D341Med (cell line): Measurements from ENCODE around the gene MCC.

Experiments
- DNase-seq: peaks from one replicate; pipeline ENCODE4 v3.0.0; 2012; ENCODE audit warnings: low spot score

MCC gene

GRCh38 chr5:113269023-113269997, 218.9 kb downstream of the MCC start:
- DNase-seq: no peak

- DNase-seq: no peak
Measured at GRCh38 chr5:113268232-113268631, 220.0 kb downstream of the MCC start.

- no peak for DNase-seq
Measured at GRCh38 chr5:113267361-113267900, 220.8 kb downstream of the MCC start.

GRCh38 chr5:113266913-113267227, 221.4 kb downstream of the MCC start:
- DNase-seq: no peak

- no peak for DNase-seq
Measured at GRCh38 chr5:113266227-113266912, 221.9 kb downstream of the MCC start.

GRCh38 chr5:113265190-113265589, 223.1 kb downstream of the MCC start:
- DNase-seq: no peak

GRCh38 chr5:113264046-113264445, 224.2 kb downstream of the MCC start:
- DNase-seq: no peak

- no peak for DNase-seq
Measured at GRCh38 chr5:113263545-113263944, 224.7 kb downstream of the MCC start.

- DNase-seq: no peak
Measured at GRCh38 chr5:113262674-113263073, 225.6 kb downstream of the MCC start.

GRCh38 chr5:113259034-113259433, 229.2 kb downstream of the MCC start:
- DNase-seq: no peak

- no peak for DNase-seq
Measured at GRCh38 chr5:113257545-113257944, 230.7 kb downstream of the MCC start.

- no peak for DNase-seq
Measured at GRCh38 chr5:113256671-113257452, 231.4 kb downstream of the MCC start.

- no peak for DNase-seq
Measured at GRCh38 chr5:113255579-113256386, 232.5 kb downstream of the MCC start.

- DNase-seq: no peak
Measured at GRCh38 chr5:113255105-113255504, 233.1 kb downstream of the MCC start.

GRCh38 chr5:113253037-113253436, 235.2 kb downstream of the MCC start:
- no peak for DNase-seq

- no peak for DNase-seq
Measured at GRCh38 chr5:113252066-113252465, 236.2 kb downstream of the MCC start.

GRCh38 chr5:113250341-113250953, 237.8 kb downstream of the MCC start:
- no peak for DNase-seq

GRCh38 chr5:113249206-113249605, 239.0 kb downstream of the MCC start:
- DNase-seq: no peak

GRCh38 chr5:113246361-113246870, 241.8 kb downstream of the MCC start:
- no peak for DNase-seq

- DNase-seq: no peak
Measured at GRCh38 chr5:113245427-113246225, 242.6 kb downstream of the MCC start.
